ENCODE results near the gene TRMT61B. TPM values are rescaled to one million over a fixed set of nuclear protein-coding genes. Genes with fewer than 3 reads are reported as not detected.

Gene TRMT61B
- total and polyA plus RNA-seq, 2 experiments from 2014 or later: 34.7 to 52.7 TPM

DNA sequence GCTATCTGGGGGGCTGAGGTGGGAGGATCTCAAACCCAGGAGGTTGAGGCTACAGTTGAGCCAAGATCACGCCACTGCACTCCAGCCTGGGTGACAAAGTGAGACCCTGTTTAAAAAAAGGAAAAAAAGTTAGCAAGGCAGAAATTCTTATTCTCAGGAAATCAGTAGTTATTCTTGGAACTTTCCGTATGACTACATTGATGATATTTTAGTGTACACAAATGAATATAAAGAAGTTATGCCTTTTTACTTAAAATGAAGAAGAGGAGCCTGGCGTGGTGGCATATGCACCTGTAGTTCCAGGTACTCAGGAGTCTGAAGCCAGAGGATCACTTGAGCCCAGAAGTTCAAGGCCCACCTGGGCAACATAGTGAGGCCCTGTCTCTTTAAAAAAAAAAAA, 52.1 kb downstream of the TRMT61B start:
- no peak overlapping the region for H3K27ac Mint-ChIP-seq
- 0 out of 2 replicates have a peak, but pooled peaks cover under 1% of the 10 kb centered on the region for H3K27me3 ChIP-seq (ENCODE audit: insufficient read depth)
- H2AFZ ChIP-seq: no peak overlapping the region

DNA sequence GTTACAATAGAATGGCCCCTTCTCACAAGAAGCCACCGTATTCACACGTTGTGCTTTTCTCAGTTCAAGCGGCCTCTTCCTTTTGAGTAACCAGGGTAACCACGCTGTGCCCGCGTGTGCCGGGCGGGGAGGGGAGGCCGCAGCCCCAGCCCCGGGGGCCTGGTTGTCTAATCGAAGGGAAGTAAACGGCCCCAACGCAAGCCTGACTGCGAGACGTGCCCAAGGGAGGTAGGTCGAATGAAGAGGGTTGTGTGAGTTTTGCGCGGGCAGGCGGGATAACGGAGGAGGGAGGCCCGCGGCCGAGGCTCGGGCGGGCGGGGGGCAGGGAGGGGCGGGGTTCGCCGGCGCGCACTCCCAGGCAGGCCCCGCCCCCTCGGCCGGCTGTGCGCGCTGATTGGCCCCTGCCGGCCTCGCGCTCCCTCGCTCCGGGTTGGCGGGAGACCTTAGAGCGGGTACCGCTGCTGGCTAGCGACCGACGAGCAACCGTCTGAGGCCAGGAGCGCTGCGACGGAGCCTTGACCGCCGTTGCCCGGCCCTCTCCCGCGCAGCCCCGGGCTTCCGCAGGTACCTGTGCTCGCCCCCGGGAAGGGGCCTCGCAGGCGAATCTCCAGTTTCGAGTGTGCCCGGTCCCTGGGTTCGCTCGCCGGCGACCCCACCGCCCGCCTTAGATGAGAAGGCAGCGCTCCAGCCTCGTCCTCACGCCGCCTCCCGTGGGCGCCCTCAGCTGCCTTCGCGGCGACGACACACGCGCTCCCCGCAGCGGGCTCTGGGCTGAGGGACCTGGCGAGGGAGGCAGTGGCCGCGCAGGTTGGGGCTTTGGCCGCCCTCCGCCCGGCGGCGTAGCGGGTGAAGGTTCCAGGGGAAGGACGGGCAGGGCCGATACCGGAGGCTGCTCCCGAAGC, 59.5 kb downstream of the TRMT61B start, which contains the start of gene SPDYA:
Gene SPDYA (plus strand): TSS at position 451 of the 902 bp plus-strand sequence. CDS start 5,181 bp downstream, outside the sequence.
- H3K4me3 ChIP-seq: peak within 1 kb of the TSS; percentile 66
- H2AFZ ChIP-seq: peak within 1 kb of the TSS; percentile 95
- H3K27me3 ChIP-seq (ENCODE audit: insufficient read depth): peaks cover 27% of the 10 kb centered on the region
- 0 out of 4 replicates have a peak, but pooled peaks of 1 of the 2 experiments have one; percentile 6 for TF ChIP-seq CTCF (conservative IDR thresholded peaks at IDR 0.05; ENCODE audit: low read depth in 2 of 2)
- no peak for TF ChIP-seq NANOG (IDR thresholded peaks at IDR 0.05; ENCODE audit: borderline replicate concordance)
- TF ChIP-seq STAT1 (IDR thresholded peaks at IDR 0.05; ENCODE audit: unreplicated experiment): no peak
- peak; percentile 9; the same call in 1 of the 2 replicates for TF ChIP-seq CREB1 (CRISPR knock-in tag; IDR thresholded peaks at IDR 0.05; ENCODE audit: low read depth)
- no peak for TF ChIP-seq ZNF331 (CRISPR knock-in tag; IDR thresholded peaks at IDR 0.05; ENCODE audit: low read depth)
- H3K4me1 ChIP-seq (ENCODE audit: insufficient read depth): no peaks in the 10 kb centered on the region; the same call in 1 of the 2 replicates
- H3K27ac ChIP-seq (ENCODE audit: low read depth): no peak within 1 kb of the TSS
- H3K4me2 ChIP-seq: peak within 1 kb of the TSS; percentile 79
- Mint-ChIP-seq H3K4me1 (peaks cover 4% of the 10 kb centered on the region; the same call in 2 of the 3 replicates), H3K27ac (no peak within 1 kb of the TSS), H3K36me3 (ENCODE audit: low read depth) (peaks cover 8% of the 10 kb centered on the region), H3K27me3 (ENCODE audit: insufficient read depth, low read depth, poor library complexity) (peaks cover 22% of the 10 kb centered on the region), H3K9me3 (peaks cover 7% of the 10 kb centered on the region; the same call in 1 of the 3 replicates), H3K4me3 (peak within 1 kb of the TSS; percentile 58)
- H3F3A ChIP-seq (replicated peaks; ENCODE audit: low read depth): peaks cover 13% of the 10 kb centered on the region; the same call in 1 of the 2 replicates
- no peaks in the 10 kb centered on the region for H3K36me3 ChIP-seq (ENCODE audit: insufficient read depth)
- DNase-seq (ENCODE audit: low spot score): peak; percentile 93
- H4K20me1 ChIP-seq (replicated peaks; ENCODE audit: insufficient read depth): no peaks in the 10 kb centered on the region; the same call in none of the 2 replicates
- no peaks in the 10 kb centered on the region for H3K9me2 ChIP-seq (ENCODE audit: insufficient read depth)
- ATAC-seq: peak; percentile 97
- no peaks in the 10 kb centered on the region for H3K79me2 ChIP-seq (replicated peaks; ENCODE audit: insufficient read depth)

More for the DNA sequence above, 52.1 kb downstream of the TRMT61B start:
- DNase-seq (ENCODE audit: low spot score): no peak
- H3F3A ChIP-seq (replicated peaks; ENCODE audit: low read depth): no peaks in the 10 kb centered on the region
- H3K36me3 ChIP-seq (ENCODE audit: insufficient read depth): no peaks in the 10 kb centered on the region
- no peak overlapping the region for H3K4me3 ChIP-seq
- Mint-ChIP-seq H3K4me1 (peaks cover 2% of the 10 kb centered on the region; the same call in 1 of the 3 replicates), H3K4me3 (no peak overlapping the region), H3K27me3 (ENCODE audit: insufficient read depth, low read depth, poor library complexity) (peaks cover 3% of the 10 kb centered on the region), H3K9me3 (no peaks in the 10 kb centered on the region), H3K36me3 (ENCODE audit: low read depth) (no peaks in the 10 kb centered on the region)
- no peaks in the 10 kb centered on the region for H3K9me2 ChIP-seq (ENCODE audit: insufficient read depth)
- H4K20me1 ChIP-seq (replicated peaks; ENCODE audit: insufficient read depth): no peaks in the 10 kb centered on the region; the same call in 1 of the 2 replicates
- no peaks in the 10 kb centered on the region for H3K4me1 ChIP-seq (ENCODE audit: insufficient read depth)
- no peak for TF ChIP-seq EZH2 (IDR thresholded peaks at IDR 0.05; ENCODE audit: low read depth, unreplicated experiment)
- no peak for TF ChIP-seq EZH2phosphoT487 (IDR thresholded peaks at IDR 0.05; ENCODE audit: unreplicated experiment)
- TF ChIP-seq NANOG (IDR thresholded peaks at IDR 0.05; ENCODE audit: borderline replicate concordance): no peak
- TF ChIP-seq POLR2AphosphoS5 (IDR thresholded peaks at IDR 0.05; ENCODE audit: low read depth): no peak
- TF ChIP-seq, protein P1, sequence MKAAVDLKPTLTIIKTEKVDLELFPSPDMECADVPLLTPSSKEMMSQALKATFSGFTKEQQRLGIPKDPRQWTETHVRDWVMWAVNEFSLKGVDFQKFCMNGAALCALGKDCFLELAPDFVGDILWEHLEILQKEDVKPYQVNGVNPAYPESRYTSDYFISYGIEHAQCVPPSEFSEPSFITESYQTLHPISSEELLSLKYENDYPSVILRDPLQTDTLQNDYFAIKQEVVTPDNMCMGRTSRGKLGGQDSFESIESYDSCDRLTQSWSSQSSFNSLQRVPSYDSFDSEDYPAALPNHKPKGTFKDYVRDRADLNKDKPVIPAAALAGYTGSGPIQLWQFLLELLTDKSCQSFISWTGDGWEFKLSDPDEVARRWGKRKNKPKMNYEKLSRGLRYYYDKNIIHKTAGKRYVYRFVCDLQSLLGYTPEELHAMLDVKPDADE (IDR thresholded peaks at IDR 0.05): no peak
- no peak overlapping the region for H3K27ac ChIP-seq (ENCODE audit: low read depth)
- H3K79me2 ChIP-seq (replicated peaks; ENCODE audit: insufficient read depth): no peaks in the 10 kb centered on the region
- ATAC-seq: no peak
- H3K4me2 ChIP-seq: no peak overlapping the region
